CD4-positive, alpha-beta T cell (primary cell): ENCODE measurements around the gene FOXA1. TPM values are rescaled to one million over a fixed set of nuclear protein-coding genes. Genes with fewer than 3 reads are reported as not detected.

Source experiments
- ATAC-seq: fragments of 200-7000 bp; cut with Tn5 transposase; one replicate; pipeline ENCODE4 v1.10.0; 2022; ENCODE audit warnings: mild to moderate bottlenecking; ENCODE audit not compliant: poor library complexity
- CTCF ChIA-PET: fragments of 350-600 bp; sonication (Branson Sonifier 250); formaldehyde crosslinking; loops from one replicate; lab custom pipeline; 2021; ENCODE audit warnings: antibody characterized with exemption, inconsistent platforms; lab: Charles Lee
- POLR2A ChIA-PET: fragments of 350-600 bp; sonication (Branson Sonifier 250); formaldehyde crosslinking; loops from one replicate; lab custom pipeline; 2021; ENCODE audit warnings: antibody characterized with exemption, inconsistent platforms; lab: Charles Lee
- DNase-seq, 14 experiments: peaks; one replicate each; pipeline ENCODE4 v3.0.0-alpha.2; 2013 to 2020; ENCODE audit warnings: mixed read lengths in 2 of 14
- H3K27ac ChIP-seq, 2 donors: one replicate each; pipeline versions ENCODE4 v1.5.1 to v1.7.0; 2013; ENCODE audit warnings: low read length in 2 of 2, low read depth in 1 of 2, mild to moderate bottlenecking in 1 of 2
- H3K27me3 ChIP-seq, 2 experiments: 1 replicate in 1 of 2; 2 replicates in 1 of 2; pipeline versions ENCODE4 v1.6.1 to v1.7.0; 2013; ENCODE audit warnings: low read length in 2 of 2, control low read depth in 1 of 2, mild to moderate bottlenecking in 1 of 2, moderate library complexity in 1 of 2; ENCODE audit not compliant: insufficient read depth in 2 of 2, control insufficient read depth in 1 of 2
- H3K36me3 ChIP-seq: one replicate; pipeline ENCODE4 v1.6.1; 2013; ENCODE audit warnings: low read length, control low read depth; ENCODE audit not compliant: insufficient read depth
- H3K4me1 ChIP-seq: one replicate; pipeline ENCODE4 v1.6.1; 2013; ENCODE audit warnings: low read length, control low read depth; ENCODE audit not compliant: insufficient read depth
- H3K4me3 ChIP-seq: one replicate; pipeline ENCODE4 v1.5.1; 2013; ENCODE audit warnings: mild to moderate bottlenecking, low read length, moderate library complexity
- H3K9me3 ChIP-seq, 2 experiments: 1 replicate in 1 of 2; 2 replicates in 1 of 2; pipeline versions ENCODE4 v1.6.1 to v1.7.0; 2013; ENCODE audit warnings: low read length in 2 of 2, mild to moderate bottlenecking in 2 of 2, control low read depth in 1 of 2, moderate library complexity in 1 of 2; ENCODE audit not compliant: control insufficient read depth in 1 of 2, insufficient read depth in 1 of 2
- H3K27ac Mint-ChIP-seq: one replicate; pipeline ENCODE4 v1.8.0; 2020; ENCODE audit warnings: mixed read lengths
- H3K27me3 Mint-ChIP-seq: one replicate; pipeline ENCODE4 v1.8.0; 2021; ENCODE audit warnings: mixed read lengths
- H3K36me3 Mint-ChIP-seq: one replicate; pipeline ENCODE4 v1.8.0; 2021; ENCODE audit warnings: low read depth, mixed read lengths
- H3K4me1 Mint-ChIP-seq: one replicate; pipeline ENCODE4 v1.8.0; 2021; ENCODE audit warnings: low read depth, mixed read lengths
- H3K4me3 Mint-ChIP-seq: one replicate; pipeline ENCODE4 v1.8.0; 2020; ENCODE audit warnings: mild to moderate bottlenecking, mixed read lengths
- H3K9me3 Mint-ChIP-seq: one replicate; pipeline ENCODE4 v1.8.0; 2020; ENCODE audit warnings: mixed read lengths
- intact Hi-C, 2 experiments: fragments of 100-400 bp; cut with DNase I in 1 of 2; cut with micrococcal nuclease in 1 of 2; formaldehyde crosslinking; loops; one replicate each; pipeline versions ENCODE4 v1.15.1 to v1.9.0; 2023 to 2025; cut with DNase I, micrococcal nuclease
- total RNA-seq, 174 experiments: library from RNA in 2 of 174; stranded (reverse) in 2 of 174; gene quantifications; one replicate each; pipeline ENCODE4 v1.2.3 and lab custom pipeline; 2021 to 2026
- TF ChIP-seq, protein P1 (sequence below): fragments of 200-600 bp; IDR thresholded peaks from one replicate; pipeline ENCODE4 v1.8.0; 2022; ENCODE audit warnings: antibody characterized with exemption, mild to moderate bottlenecking

Gene FOXA1
- total RNA-seq, 2 experiments from 2014 or later: not detected

DNA sequence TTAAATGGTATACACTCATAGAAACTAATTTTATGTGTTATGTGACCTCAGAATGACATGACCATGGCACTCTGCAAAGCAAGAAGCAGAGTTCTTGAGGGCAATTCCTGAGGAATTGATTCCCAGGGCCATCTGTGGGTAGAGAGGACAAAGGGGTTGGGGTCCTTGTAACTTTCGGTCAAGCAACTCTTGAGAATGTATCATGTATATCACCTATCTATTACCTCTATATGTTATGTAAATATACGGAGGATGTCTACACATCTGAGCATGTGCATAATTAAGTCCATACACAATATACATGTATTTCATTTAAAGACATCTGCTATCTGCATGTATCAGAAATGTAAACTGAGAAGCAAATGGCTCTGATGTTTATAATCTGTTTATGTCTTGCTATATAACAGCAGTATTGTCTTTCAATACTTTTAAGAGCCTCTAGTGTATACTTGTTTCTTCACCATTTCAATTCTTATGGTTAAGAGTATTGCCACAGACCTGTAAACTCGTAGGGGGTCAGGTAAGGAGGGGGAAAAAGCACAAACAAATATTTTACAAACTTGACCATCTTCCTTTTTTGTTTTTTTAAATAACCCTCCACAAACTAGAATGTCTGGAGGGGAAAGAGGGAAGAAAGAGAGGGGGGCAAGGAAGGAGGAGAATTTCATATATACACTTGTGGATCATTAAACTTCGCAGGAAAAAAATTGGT is 4.5 kb downstream of the FOXA1 start:
- no peaks in the 10 kb centered on the region for H3K36me3 Mint-ChIP-seq
- no peak overlapping the region for H3K27ac Mint-ChIP-seq
- H3K9me3 Mint-ChIP-seq: peaks cover 6% of the 10 kb centered on the region

DNA sequence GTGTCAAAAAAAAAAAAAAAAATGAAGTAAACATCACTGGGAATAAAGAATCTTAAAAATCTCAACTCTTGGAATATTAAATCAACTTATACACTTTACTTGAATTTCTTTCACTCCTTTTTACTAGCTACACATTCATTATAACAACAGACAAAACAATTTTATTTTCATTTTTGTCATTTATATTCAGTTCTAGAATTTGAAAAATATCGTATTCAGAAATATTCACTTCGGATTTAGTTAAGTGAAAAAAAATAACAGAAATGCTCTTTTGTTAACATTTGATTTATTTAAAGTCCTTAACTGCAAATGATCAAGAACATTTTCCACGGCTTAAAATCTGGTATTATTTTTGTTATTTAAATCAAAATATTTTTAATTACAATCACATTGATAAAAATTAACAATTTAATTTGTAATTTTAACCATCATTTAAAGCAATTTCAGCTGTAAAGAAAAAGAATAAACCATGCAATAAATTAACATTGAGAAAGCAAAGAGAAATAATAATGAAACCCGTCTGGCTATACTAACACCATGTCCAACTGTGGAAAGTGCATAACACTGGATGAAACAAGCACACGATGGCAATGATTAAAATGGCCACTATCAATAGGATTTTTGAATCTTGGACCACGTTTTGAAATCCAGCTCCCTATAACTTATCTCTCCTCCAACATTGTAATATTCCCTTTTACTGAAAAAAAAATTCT is 5.2 kb downstream of the FOXA1 start:
- DNase-seq (no peak), ATAC-seq (no peak)
- H3K27ac Mint-ChIP-seq: no peak overlapping the region
- peaks cover 6% of the 10 kb centered on the region for H3K9me3 Mint-ChIP-seq
- TF ChIP-seq, protein P1, sequence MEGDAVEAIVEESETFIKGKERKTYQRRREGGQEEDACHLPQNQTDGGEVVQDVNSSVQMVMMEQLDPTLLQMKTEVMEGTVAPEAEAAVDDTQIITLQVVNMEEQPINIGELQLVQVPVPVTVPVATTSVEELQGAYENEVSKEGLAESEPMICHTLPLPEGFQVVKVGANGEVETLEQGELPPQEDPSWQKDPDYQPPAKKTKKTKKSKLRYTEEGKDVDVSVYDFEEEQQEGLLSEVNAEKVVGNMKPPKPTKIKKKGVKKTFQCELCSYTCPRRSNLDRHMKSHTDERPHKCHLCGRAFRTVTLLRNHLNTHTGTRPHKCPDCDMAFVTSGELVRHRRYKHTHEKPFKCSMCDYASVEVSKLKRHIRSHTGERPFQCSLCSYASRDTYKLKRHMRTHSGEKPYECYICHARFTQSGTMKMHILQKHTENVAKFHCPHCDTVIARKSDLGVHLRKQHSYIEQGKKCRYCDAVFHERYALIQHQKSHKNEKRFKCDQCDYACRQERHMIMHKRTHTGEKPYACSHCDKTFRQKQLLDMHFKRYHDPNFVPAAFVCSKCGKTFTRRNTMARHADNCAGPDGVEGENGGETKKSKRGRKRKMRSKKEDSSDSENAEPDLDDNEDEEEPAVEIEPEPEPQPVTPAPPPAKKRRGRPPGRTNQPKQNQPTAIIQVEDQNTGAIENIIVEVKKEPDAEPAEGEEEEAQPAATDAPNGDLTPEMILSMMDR: no peak
- peaks cover 88% of the 10 kb centered on the region for H3K27me3 Mint-ChIP-seq
- ChIA-PET POLR2A (no interaction called here), CTCF (no interaction called here)
- Histone ChIP-seq H3K36me3 (no peaks in the 10 kb centered on the region), H3K27ac (no peak overlapping the region), H3K4me3 (no peak overlapping the region), H3K4me1 (peaks cover 4% of the 10 kb centered on the region), H3K9me3 (peaks cover 0 to 43% of the 10 kb centered on the region in 2 experiments), H3K27me3 (peaks cover 69 to 89% of the 10 kb centered on the region in 2 experiments)
- H3K4me1 Mint-ChIP-seq: peaks cover 5% of the 10 kb centered on the region
- intact Hi-C loops: no loop called here
- no peak overlapping the region for H3K4me3 Mint-ChIP-seq
- H3K36me3 Mint-ChIP-seq: no peaks in the 10 kb centered on the region

More for the DNA sequence above, 4.5 kb downstream of the FOXA1 start:
- Mint-ChIP-seq H3K4me1 (peaks cover 7% of the 10 kb centered on the region), H3K4me3 (no peak overlapping the region), H3K27me3 (peaks cover 84% of the 10 kb centered on the region)
- H3K4me1 ChIP-seq: peaks cover 8% of the 10 kb centered on the region
- H3K27ac ChIP-seq: no peak overlapping the region
- no peaks in the 10 kb centered on the region for H3K36me3 ChIP-seq
- DNase-seq (no peak), ATAC-seq (no peak)
- intact Hi-C loops: no loop called here
- CTCF ChIA-PET: no interaction called here
- no peak overlapping the region for H3K4me3 ChIP-seq
- H3K9me3 ChIP-seq: peaks cover 0 to 38% of the 10 kb centered on the region in 2 experiments
- POLR2A ChIA-PET: no interaction called here
- TF ChIP-seq, protein P1: no peak
- H3K27me3 ChIP-seq: peaks cover 64 to 85% of the 10 kb centered on the region in 2 experiments

DNA sequence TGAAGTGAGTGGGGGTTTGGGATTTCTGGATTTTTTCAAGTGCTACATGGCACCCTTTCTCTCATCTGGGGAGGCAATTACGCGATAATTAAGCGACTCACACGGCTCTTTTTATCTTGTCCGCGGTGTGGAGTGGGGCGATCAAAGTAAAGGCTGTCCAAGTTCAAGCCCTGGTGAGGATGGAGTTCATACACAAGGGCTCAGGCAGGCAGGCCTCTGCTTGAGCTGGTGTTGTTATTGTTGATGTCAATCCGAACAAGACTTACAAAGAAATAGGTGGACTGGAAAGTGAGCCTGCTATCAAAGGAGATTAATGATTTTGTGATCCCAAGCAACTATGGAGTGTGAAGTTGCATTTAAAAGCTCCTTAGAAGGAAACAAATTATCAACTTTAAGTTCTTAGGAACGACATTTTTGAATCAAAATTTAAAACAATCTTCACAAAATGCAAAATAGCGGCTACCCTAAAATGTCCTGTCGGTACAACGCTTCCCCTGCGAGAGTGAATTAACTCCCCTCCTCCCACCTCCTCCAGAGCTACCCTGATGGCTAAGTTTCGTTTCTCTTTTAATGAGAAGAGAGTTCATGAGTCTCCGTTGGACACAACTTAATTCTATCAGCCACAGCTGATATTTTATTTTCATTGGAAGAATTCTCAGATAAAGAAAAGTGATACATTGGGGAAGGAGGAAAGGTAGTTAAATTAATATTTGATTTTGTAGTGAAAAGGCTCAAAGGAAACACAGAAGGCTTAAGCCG is 5.9 kb downstream of the FOXA1 start:
- POLR2A ChIA-PET: no interaction called here
- peaks cover 0 to 46% of the 10 kb centered on the region in 2 experiments for H3K9me3 ChIP-seq

More for the DNA sequence above, 5.9 kb downstream of the FOXA1 start:
- peaks cover 3% of the 10 kb centered on the region for H3K4me1 Mint-ChIP-seq
- DNase-seq: no peak
- no peaks in the 10 kb centered on the region for H3K36me3 Mint-ChIP-seq
- Histone ChIP-seq H3K27me3 (peaks cover 71 to 92% of the 10 kb centered on the region in 2 experiments), H3K36me3 (no peaks in the 10 kb centered on the region), H3K4me3 (no peak overlapping the region), H3K27ac (no peak overlapping the region), H3K4me1 (no peaks in the 10 kb centered on the region)
- TF ChIP-seq, protein P1: no peak
- CTCF ChIA-PET: no interaction called here
- H3K27ac Mint-ChIP-seq: no peak overlapping the region
- H3K9me3 Mint-ChIP-seq: peaks cover 6% of the 10 kb centered on the region
- ATAC-seq: no peak
- H3K27me3 Mint-ChIP-seq: peaks cover 89% of the 10 kb centered on the region
- intact Hi-C loops: no loop called here
- no peak overlapping the region for H3K4me3 Mint-ChIP-seq
